Activated CD8-positive, alpha-beta memory T cell treated with anti-CD3 and anti-CD28 coated beads, Interleukin-2, amount 10 ng/mL, durations not matched to agents 7 days and 5 days (primary cell): ENCODE measurements around the gene BASP1. TPM values are rescaled to one million over a fixed set of nuclear protein-coding genes. Genes with fewer than 3 reads are reported as not detected.

Source experiments
- ATAC-seq: fragments of 150-1000 bp; cut with Tn5 transposase; one replicate; pipeline ENCODE4 v1.10.0; 2021; ENCODE audit warnings: moderate library complexity
- CTCF ChIA-PET: fragments of 350-600 bp; sonication (Branson Sonifier 250); formaldehyde crosslinking; loops from one replicate; lab custom pipeline; 2021; ENCODE audit warnings: antibody characterized with exemption; lab: Charles Lee
- DNase-seq: peaks from one replicate; pipeline ENCODE4 v3.0.0-alpha.2; 2020
- H3K27ac Mint-ChIP-seq: one replicate; pipeline ENCODE4 v1.8.0; 2021; ENCODE audit warnings: mild to moderate bottlenecking, mixed read lengths
- H3K27me3 Mint-ChIP-seq: one replicate; pipeline ENCODE4 v1.8.0; 2021; ENCODE audit warnings: mixed read lengths
- H3K36me3 Mint-ChIP-seq: one replicate; pipeline ENCODE4 v1.8.0; 2021; ENCODE audit warnings: mild to moderate bottlenecking, mixed read lengths
- H3K4me1 Mint-ChIP-seq: one replicate; pipeline ENCODE4 v1.8.0; 2021; ENCODE audit warnings: mixed read lengths
- H3K4me3 Mint-ChIP-seq: one replicate; pipeline ENCODE4 v1.8.0; 2021; ENCODE audit warnings: mild to moderate bottlenecking, moderate library complexity, mixed read lengths
- H3K9me3 Mint-ChIP-seq: one replicate; pipeline ENCODE4 v1.8.0; 2022; ENCODE audit warnings: low read depth, mixed read lengths
- total RNA-seq, 2 experiments: library from RNA; stranded (reverse); gene quantifications; one replicate each; pipeline ENCODE4 v1.2.3, GENCODE V29; 2021

Gene BASP1
- total RNA-seq, 2 experiments from 2014 or later = 0.75 TPM; not detected in 1

DNA sequence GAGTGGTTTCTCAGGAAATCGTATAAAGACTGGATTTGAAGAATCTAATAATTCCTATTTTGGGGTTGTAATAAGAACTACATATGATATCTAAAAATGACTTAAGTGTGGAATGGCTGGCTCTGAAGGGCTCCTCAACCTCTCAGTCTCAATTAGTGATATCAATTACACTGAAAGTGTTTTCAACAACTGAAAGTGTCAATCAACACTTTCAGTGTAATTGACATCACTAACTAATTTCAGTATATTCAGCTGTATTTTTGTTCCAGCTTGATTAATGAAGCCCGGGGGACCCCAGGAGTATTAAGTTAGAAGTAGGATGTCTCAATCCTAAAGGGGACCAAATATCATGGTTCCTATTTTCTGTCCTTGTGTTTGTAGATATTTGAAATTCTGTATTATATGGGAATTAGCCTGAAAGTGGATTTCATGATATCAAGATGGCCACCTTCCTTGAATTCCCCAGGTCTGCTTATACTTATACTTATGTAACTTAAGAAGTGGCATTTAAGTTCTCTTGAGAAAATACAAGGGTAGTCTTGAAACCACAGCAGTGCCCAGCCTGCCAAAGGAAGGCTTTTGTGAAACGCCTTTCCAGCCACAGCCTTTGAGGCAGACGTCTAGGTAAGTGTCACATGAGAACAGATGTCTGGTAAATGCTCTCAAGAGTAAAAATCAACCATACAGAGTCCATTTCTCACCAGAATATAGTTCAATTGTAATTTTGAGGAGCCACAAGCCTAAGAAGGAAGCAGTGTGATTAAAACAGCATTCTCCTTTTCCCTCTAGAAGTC lies 4.6 kb downstream of the BASP1 start:
- DNase-seq (no peak), ATAC-seq (no peak)
- CTCF ChIA-PET = no interaction called here
- Mint-ChIP-seq H3K36me3 (peaks cover 2% of the 10 kb centered on the region), H3K4me1 (no peaks in the 10 kb centered on the region), H3K27ac (no peak overlapping the region), H3K27me3 (peaks cover 20% of the 10 kb centered on the region), H3K4me3 (no peak overlapping the region), H3K9me3 (no peaks in the 10 kb centered on the region)

DNA sequence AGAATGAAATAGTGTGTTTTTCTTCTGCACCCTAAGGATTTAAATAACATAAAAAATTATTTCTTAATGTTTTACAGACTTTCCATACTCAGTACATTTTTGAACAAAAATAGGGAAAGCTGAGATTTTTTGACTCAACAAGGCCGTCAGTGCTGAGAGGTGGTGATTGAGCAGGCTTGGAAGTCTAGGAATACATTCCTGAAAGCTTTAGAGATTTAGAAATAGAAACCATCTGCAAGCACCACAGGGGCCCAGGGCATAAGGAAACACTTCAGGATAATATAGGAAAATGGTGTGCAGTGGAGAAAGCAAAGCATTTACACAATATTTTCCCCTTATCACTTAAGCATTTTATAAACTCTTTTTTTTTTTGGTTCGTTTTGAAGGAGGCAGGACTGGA lies 5.2 kb downstream of the BASP1 start:
- Mint-ChIP-seq H3K36me3 (peaks cover 2% of the 10 kb centered on the region), H3K27ac (no peak overlapping the region), H3K27me3 (peaks cover 20% of the 10 kb centered on the region), H3K4me1 (no peaks in the 10 kb centered on the region), H3K4me3 (no peak overlapping the region), H3K9me3 (no peaks in the 10 kb centered on the region)
- DNase-seq (no peak), ATAC-seq (no peak)
- CTCF ChIA-PET = no interaction called here

DNA sequence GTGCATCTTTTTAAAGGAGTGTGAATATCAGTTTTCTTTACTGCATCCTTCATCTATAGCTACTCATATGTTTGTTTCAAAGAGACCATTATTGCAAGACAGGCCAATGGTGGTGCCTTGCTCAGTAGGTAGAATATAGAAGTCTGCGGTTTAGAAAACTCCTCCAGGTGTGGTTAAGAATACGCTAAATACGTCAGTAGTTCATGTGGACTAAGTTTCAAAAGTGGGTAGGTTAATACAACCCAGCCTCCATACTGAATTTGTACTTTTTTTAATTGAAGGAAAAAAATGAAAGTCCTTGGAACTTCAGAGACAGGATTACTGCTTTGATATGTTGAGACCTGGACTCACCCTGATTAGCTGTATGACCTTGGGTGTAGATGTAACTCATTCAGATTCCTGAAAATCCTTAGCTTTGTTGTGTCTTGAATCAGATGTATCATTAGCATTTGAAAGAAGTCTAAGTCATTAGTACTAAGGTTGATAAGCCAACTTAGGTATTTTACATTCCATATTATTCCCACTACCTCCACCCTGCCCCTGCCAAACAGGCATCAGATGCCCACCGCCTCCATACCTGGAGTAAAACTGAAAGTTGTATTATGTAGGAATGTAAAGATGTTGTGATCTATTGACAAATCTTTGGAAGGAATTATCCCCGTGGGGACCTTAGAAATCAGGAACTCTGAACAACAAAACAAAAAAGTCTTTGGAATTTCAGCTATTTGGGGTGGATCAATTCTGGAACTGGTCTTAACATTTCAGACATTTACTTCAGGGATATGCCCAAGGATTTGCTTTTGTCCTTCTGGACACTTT lies 6.1 kb downstream of the BASP1 start:
- Mint-ChIP-seq H3K4me3 (no peak overlapping the region), H3K27me3 (peaks cover 17% of the 10 kb centered on the region), H3K4me1 (peaks cover 2% of the 10 kb centered on the region), H3K27ac (no peak overlapping the region), H3K9me3 (no peaks in the 10 kb centered on the region), H3K36me3 (peaks cover 2% of the 10 kb centered on the region)
- DNase-seq (no peak), ATAC-seq (no peak)
- CTCF ChIA-PET = no interaction called here

DNA sequence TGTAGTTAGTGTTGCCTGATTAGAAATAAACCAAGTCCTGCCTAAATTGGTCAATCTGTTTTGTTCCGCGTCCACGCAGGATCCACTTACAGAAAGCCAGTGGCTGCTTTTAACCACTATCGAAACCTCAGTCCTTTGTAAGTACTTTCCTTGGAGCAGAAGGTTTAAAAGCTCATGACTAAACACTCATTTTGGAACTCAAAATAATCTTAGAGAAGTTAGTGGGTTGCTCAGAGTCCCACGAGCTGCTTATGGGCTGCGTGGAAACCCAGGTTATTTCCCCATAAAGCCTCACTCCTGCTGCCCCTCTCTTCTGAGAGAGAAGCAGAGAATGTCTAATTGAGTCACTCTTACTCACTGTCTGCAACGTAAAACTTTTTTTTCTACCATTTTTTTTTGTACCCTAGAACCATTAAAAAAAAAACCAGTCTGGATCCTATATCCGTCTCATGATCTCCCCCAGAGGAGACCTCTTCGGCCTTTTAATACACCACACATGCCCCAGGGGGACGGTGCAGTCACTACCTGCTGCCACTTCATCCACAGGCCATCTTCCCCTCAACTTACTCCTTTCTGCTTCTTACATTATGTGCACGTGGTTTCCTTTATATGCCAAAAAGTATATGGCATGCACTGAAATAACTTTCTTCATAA lies 7.6 kb downstream of the BASP1 start:
- no peak overlapping the region for H3K4me3 Mint-ChIP-seq
- DNase-seq (no peak), ATAC-seq (no peak)
- H3K27ac Mint-ChIP-seq = no peak overlapping the region
- no peaks in the 10 kb centered on the region for H3K9me3 Mint-ChIP-seq
- no peaks in the 10 kb centered on the region for H3K36me3 Mint-ChIP-seq
- peaks cover 3% of the 10 kb centered on the region for H3K27me3 Mint-ChIP-seq
- CTCF ChIA-PET = interaction anchor here (1.4 kb wide), 1 partner anchor 9 kb away, joined by 4 read pairs; no protein-coding TSS in a partner anchor
- H3K4me1 Mint-ChIP-seq = peaks cover 4% of the 10 kb centered on the region

DNA sequence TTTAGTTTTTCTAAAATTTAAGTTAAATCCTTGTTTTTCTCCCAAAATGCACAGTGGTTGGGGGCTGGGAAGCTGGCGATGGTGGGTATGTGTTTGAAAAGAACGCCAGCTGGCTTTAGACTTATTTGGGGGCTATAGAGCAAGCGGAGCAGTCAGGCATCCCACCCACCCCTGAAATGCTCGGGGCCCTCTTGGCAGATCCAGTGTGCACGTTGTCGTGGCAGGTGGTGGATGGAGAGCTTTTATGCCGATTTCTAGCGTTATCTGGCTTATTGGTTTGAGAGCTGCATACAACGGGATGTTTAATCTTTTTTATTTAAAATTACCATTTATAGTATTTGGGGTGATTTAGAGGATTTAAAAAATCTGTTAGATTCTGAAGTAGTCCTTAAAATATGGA lies 8.1 kb downstream of the BASP1 start:
- H3K4me3 Mint-ChIP-seq = no peak overlapping the region
- ATAC-seq (no peak), DNase-seq (no peak)
- no peaks in the 10 kb centered on the region for H3K36me3 Mint-ChIP-seq
- no peaks in the 10 kb centered on the region for H3K9me3 Mint-ChIP-seq
- H3K4me1 Mint-ChIP-seq = peaks cover 4% of the 10 kb centered on the region
- no peak overlapping the region for H3K27ac Mint-ChIP-seq
- CTCF ChIA-PET = interaction anchor here (1.4 kb wide), 1 partner anchor 9 kb away, joined by 4 read pairs; no protein-coding TSS in a partner anchor
- H3K27me3 Mint-ChIP-seq = no peaks in the 10 kb centered on the region

DNA sequence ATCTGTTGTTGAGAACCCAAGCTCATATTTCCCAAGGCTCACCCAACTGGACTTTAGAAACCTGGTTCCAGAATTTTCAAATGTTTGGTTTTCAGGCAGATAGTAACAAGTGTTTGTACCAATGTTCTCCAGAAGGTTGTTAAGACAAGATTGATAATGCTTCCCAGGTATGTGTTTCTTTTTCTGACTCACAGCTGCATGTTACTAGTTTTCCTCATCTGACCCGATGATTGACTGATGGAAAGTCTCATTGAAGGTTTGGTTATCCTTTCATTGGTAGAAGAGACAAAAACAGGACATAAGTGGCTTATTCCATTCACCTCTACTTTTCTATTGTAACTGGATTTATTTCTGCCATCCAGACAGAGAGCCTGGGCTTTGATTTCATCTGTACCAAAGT lies 10.4 kb downstream of the BASP1 start:
- ATAC-seq (no peak), DNase-seq (no peak)
- H3K4me1 Mint-ChIP-seq = peaks cover 4% of the 10 kb centered on the region
- no peak overlapping the region for H3K4me3 Mint-ChIP-seq
- H3K27me3 Mint-ChIP-seq = no peaks in the 10 kb centered on the region
- H3K27ac Mint-ChIP-seq = no peak overlapping the region
- CTCF ChIA-PET = no interaction called here
- H3K36me3 Mint-ChIP-seq = no peaks in the 10 kb centered on the region
- H3K9me3 Mint-ChIP-seq = no peaks in the 10 kb centered on the region

DNA sequence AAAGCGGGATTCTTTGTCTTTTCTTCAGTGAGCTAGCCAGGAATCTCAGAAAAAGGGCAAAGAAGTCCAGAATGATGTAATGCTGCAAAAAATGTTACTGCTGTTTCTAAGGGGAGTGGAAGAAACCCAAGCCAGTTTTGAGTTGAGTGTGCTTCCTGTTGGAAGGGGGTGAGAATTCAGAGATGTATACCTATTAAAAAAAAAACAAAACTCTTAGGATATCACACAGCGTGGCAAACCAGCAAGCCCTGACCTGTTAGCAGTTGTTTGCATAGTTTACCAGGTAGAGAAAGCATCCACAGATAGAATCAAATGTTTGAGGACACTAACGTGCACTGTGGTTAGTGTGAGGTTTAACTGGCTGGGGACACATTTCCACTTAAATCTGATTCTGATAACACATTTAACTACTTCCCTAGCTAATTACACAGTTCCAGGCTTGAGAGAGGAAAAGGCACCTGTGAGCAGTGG lies 11.4 kb downstream of the BASP1 start:
- H3K36me3 Mint-ChIP-seq = no peaks in the 10 kb centered on the region
- CTCF ChIA-PET = no interaction called here
- H3K27ac Mint-ChIP-seq = no peak overlapping the region
- H3K9me3 Mint-ChIP-seq = no peaks in the 10 kb centered on the region
- H3K27me3 Mint-ChIP-seq = no peaks in the 10 kb centered on the region
- H3K4me3 Mint-ChIP-seq = no peak overlapping the region
- DNase-seq (no peak), ATAC-seq (no peak)
- H3K4me1 Mint-ChIP-seq = peaks cover 4% of the 10 kb centered on the region

DNA sequence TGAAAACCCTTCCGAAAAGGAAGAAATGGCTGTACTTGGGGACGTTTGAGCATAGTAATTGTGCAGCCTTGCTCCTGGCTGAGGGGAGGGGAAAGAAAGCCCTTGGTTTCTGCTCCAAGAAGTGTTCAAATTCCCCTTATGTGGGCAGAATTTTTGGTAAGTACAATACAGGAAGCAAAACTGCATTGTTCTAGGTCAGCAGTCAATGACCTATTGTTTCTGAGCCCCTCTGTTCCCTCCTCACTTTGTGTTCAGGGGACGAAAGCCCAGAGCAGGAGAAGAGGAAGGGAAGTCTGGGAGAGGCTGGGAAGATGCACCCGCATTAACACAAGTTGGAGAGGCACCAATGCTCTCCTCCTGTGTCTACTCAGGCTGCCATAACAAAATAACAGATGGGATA lies 11.9 kb downstream of the BASP1 start:
- Mint-ChIP-seq H3K4me3 (no peak overlapping the region), H3K9me3 (no peaks in the 10 kb centered on the region), H3K27ac (no peak overlapping the region), H3K36me3 (no peaks in the 10 kb centered on the region), H3K27me3 (no peaks in the 10 kb centered on the region), H3K4me1 (peaks cover 4% of the 10 kb centered on the region)
- DNase-seq (no peak), ATAC-seq (no peak)
- CTCF ChIA-PET = no interaction called here

DNA sequence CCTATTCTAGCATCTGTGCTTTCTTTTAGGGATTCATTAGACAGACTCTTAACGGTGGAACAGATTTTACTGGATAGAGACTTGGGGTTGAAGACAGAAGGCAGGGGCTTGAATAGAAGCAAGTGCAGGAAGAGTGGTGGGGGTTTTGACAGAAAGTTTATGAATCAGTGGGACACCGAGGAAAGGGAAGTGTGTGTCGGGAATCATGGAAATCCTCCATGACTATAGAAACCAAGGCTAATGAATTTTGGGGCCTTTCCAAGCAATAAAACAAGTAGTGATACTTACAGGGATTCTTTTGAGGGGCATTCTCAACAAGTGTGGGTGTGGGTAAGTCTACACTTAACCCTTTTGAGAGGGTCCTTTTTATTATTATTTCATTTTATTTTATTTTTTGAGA lies 12.8 kb downstream of the BASP1 start:
- ATAC-seq (no peak), DNase-seq (no peak)
- Mint-ChIP-seq H3K4me1 (peaks cover 4% of the 10 kb centered on the region), H3K9me3 (no peaks in the 10 kb centered on the region), H3K27ac (no peak overlapping the region), H3K4me3 (no peak overlapping the region), H3K27me3 (no peaks in the 10 kb centered on the region), H3K36me3 (no peaks in the 10 kb centered on the region)
- CTCF ChIA-PET = no interaction called here

DNA sequence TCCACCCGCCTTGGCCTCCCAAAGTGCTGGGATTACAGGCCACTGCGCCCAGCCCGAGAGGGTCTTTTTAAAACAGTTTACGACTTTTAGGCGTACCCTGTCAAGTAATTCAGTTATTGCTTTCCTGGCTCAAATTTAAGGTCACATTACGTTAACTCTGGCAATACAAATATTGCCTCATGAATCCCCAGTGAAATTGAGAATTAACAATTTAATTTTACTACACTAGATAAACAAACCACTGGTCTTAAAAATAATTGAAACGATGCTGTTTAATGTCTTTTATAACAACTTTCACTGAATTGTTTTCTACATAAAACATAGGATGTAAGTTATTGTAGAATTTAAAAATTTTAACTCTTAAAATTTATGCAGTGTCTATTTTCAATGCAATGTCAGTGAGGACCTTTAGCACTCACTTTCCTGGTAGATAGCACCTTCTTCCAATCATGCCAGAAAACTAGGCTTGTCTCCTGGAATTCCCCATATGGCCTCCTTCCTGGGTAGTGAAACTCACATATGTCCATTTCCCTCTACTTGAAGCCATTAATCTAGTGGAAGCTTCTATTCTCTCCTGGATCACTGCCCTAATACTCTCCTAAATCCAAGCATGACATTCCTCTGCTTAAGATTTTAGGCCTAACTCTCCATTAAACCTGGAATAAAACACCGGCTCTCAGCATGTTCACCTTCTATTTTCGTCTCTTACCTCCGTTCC lies 13.5 kb downstream of the BASP1 start:
- no peak for ATAC-seq
- H3K27ac Mint-ChIP-seq = no peak overlapping the region

DNA sequence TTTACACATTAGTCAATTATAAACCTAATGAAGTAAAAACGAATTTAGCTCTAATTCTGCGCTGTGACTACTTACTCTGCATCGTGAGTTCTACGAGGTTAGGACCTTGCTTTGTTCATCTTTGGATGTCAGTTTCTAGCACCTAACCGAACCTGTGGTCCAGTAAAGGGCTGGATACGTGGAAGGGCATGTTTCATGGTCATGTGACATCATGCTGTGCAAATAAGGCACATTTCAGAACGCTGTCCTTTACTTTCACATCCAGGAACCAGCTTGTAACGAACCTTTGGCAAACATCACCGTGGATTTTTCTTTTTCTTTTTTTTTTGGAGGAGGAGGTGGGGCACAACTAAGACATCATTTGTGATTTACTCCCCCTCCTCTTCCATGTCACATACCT lies 15.0 kb downstream of the BASP1 start:
- CTCF ChIA-PET = no interaction called here
- H3K4me1 Mint-ChIP-seq = peaks cover 4% of the 10 kb centered on the region
- ATAC-seq (no peak), DNase-seq (no peak)
- no peaks in the 10 kb centered on the region for H3K36me3 Mint-ChIP-seq
- H3K27ac Mint-ChIP-seq = no peak overlapping the region
- H3K9me3 Mint-ChIP-seq = no peaks in the 10 kb centered on the region
- H3K27me3 Mint-ChIP-seq = no peaks in the 10 kb centered on the region
- no peak overlapping the region for H3K4me3 Mint-ChIP-seq

More for the DNA sequence above, 13.5 kb downstream of the BASP1 start:
- H3K9me3 Mint-ChIP-seq = no peaks in the 10 kb centered on the region
- CTCF ChIA-PET = no interaction called here
- H3K36me3 Mint-ChIP-seq = no peaks in the 10 kb centered on the region
- DNase-seq = no peak
- H3K27me3 Mint-ChIP-seq = no peaks in the 10 kb centered on the region
- H3K4me1 Mint-ChIP-seq = peaks cover 4% of the 10 kb centered on the region
- no peak overlapping the region for H3K4me3 Mint-ChIP-seq

DNA sequence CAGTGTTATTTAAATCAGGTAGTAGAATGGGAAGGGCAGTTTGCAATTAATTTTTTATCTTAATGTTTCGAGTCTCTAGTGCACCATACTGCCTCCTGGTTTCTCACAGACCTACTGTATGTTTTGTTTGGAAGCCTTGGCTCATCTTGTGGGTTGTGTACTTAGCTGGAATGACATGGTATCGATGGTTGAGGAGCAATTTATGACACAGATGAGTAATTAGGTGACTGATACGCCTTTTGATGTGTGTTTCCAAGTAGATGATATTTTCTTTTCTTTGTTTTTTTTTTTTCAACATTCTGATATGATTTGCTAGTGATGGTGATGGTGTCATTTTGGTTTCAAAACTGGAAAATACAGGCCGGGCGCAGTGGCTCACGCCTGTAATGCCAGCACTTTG lies 16.1 kb downstream of the BASP1 start:
- ATAC-seq (no peak), DNase-seq (no peak)
- H3K27me3 Mint-ChIP-seq = no peaks in the 10 kb centered on the region
- no peak overlapping the region for H3K27ac Mint-ChIP-seq
- CTCF ChIA-PET = no interaction called here
- H3K9me3 Mint-ChIP-seq = no peaks in the 10 kb centered on the region
- H3K36me3 Mint-ChIP-seq = no peaks in the 10 kb centered on the region
- H3K4me1 Mint-ChIP-seq = peaks cover 3% of the 10 kb centered on the region
- H3K4me3 Mint-ChIP-seq = no peak overlapping the region

DNA sequence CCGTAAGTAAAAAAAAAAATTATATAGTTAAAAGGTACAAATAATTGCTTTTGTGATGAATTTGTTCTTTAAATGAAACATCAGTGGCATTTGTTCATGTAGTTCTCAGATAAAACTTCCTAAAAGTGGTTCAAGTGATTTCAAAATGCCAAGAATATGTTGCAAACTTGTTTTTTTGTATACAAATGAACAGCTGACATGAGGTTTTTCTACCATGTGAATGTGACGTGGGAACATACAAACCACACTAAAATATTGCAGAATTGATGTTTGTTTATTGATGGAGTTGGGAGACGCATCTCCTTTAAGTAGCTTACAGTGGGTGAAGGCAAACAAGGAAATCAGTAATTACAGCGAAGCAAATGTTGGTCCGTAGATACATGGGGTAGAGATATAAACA lies 16.9 kb downstream of the BASP1 start:
- H3K27ac Mint-ChIP-seq = no peak overlapping the region
- CTCF ChIA-PET = no interaction called here
- no peaks in the 10 kb centered on the region for H3K36me3 Mint-ChIP-seq
- no peak for ATAC-seq
- H3K4me1 Mint-ChIP-seq = no peaks in the 10 kb centered on the region
- no peaks in the 10 kb centered on the region for H3K27me3 Mint-ChIP-seq
- no peaks in the 10 kb centered on the region for H3K9me3 Mint-ChIP-seq
- DNase-seq = no peak
- no peak overlapping the region for H3K4me3 Mint-ChIP-seq
